Measurements from ENCODE around the gene NRXN3. TPM values are rescaled to one million over a fixed set of nuclear protein-coding genes. Genes with fewer than 3 reads are reported as not detected.

NRXN3 gene
- total and polyA plus RNA-seq, 4 donors, result 0.07 to 1.2 (median 0.23) TPM

GRCh38 chr14:78319887-78320635 lies 149.9 kb downstream of the NRXN3 start (continued):
- no peak for TF ChIP-seq REST (IDR thresholded peaks at IDR 0.05)
- TF ChIP-seq, protein P1, sequence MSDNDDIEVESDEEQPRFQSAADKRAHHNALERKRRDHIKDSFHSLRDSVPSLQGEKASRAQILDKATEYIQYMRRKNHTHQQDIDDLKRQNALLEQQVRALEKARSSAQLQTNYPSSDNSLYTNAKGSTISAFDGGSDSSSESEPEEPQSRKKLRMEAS (IDR thresholded peaks at IDR 0.05), result no peak

- H3K27me3 ChIP-seq (ENCODE audit: control insufficient read depth in 4 of 4, insufficient read depth in 4 of 4, low read length in 3 of 4), result peaks cover 0 to 4% (median 0%) of the 10 kb centered on the region in 4 donors
- no peaks in the 10 kb centered on the region for H3K4me1 ChIP-seq (ENCODE audit: control insufficient read depth in 4 of 4, insufficient read depth in 4 of 4, low read length in 3 of 4)
- TF ChIP-seq ATF3 (IDR thresholded peaks at IDR 0.05) (no peak), SP1 (IDR thresholded peaks at IDR 0.05) (no peak), YY1 (IDR thresholded peaks at IDR 0.05) (no peak), GABPA (IDR thresholded peaks at IDR 0.05 in 1 of 2, conservative IDR thresholded peaks at IDR 0.05 in 1 of 2) (no peak), RXRA (IDR thresholded peaks at IDR 0.05) (no peak)
- TF ChIP-seq, protein P1 (IDR thresholded peaks at IDR 0.05), result no peak
- H3K36me3 ChIP-seq (ENCODE audit: control insufficient read depth in 4 of 4, insufficient read depth in 3 of 4, low read depth in 1 of 4, low read length in 3 of 4), result no peaks in the 10 kb centered on the region
- no peak overlapping the region for H3K27ac ChIP-seq (ENCODE audit: low read depth in 1 of 2, low read length in 2 of 2)
- no peaks in the 10 kb centered on the region for H3K9me3 ChIP-seq (ENCODE audit: control insufficient read depth in 4 of 4, low read length in 3 of 4)
- H3K4me3 ChIP-seq (ENCODE audit: low read depth in 1 of 3, low read length in 3 of 3), result no peak overlapping the region
- WGBS, result 74% methylated on average over 1 of the region's 1 CpG
- no peak overlapping the region for H3K9ac ChIP-seq (ENCODE audit: low read depth in 1 of 2, low read length in 2 of 2)
- DNase-seq (ENCODE audit: low spot score), result no peak
Measured at GRCh38 chr14:78324353-78324752, 154.2 kb downstream of the NRXN3 start.

DNA sequence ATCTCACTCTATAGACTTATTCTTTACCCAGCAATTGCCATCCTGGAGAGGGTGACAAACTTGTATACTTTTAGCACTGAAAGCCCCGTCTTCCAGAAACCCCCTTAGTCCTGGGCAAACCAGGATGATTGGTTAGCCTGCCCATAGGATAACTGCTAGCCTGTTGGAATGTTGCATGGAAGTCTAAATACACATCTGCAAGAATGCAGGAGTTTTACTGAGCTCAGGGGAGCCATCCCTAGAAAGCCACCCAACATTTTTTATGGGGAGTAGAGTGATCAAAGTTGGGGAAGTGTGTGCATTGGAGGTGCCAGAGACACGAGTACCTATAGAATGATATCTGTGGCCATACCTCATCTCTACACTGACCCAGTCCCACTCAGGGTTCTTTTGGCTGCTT lies 155.7 kb downstream of the NRXN3 start:
- Histone ChIP-seq H3K4me1 (ENCODE audit: control insufficient read depth in 4 of 4, insufficient read depth in 4 of 4, low read length in 3 of 4) (no peaks in the 10 kb centered on the region), H3K27me3 (ENCODE audit: control insufficient read depth in 4 of 4, insufficient read depth in 4 of 4, low read length in 3 of 4) (peaks cover 0 to 4% (median 2%) of the 10 kb centered on the region in 4 donors), H3K9ac (ENCODE audit: low read depth in 1 of 2, low read length in 2 of 2) (no peak overlapping the region), H3K9me3 (ENCODE audit: control insufficient read depth in 4 of 4, low read length in 3 of 4) (no peaks in the 10 kb centered on the region), H3K36me3 (ENCODE audit: control insufficient read depth in 4 of 4, insufficient read depth in 3 of 4, low read depth in 1 of 4, low read length in 3 of 4) (no peaks in the 10 kb centered on the region), H3K4me3 (ENCODE audit: low read depth in 1 of 3, low read length in 3 of 3) (no peak overlapping the region), H3K27ac (ENCODE audit: low read depth in 1 of 2, low read length in 2 of 2) (no peak overlapping the region)
- DNase-seq (ENCODE audit: low spot score), result no peak
- 42% methylated on average over 2 of the region's 2 CpGs for WGBS
- no peak for TF ChIP-seq SP1 (IDR thresholded peaks at IDR 0.05)
- no peak for TF ChIP-seq RXRA (IDR thresholded peaks at IDR 0.05)
- TF ChIP-seq CTCF (IDR thresholded peaks at IDR 0.05; ENCODE audit: low read depth, low read length, missing input control), result no peak
- TF ChIP-seq, protein P1 (IDR thresholded peaks at IDR 0.05), result no peak
- TF ChIP-seq NR2F2 (IDR thresholded peaks at IDR 0.05), result no peak
- no peak for TF ChIP-seq EGR1 (IDR thresholded peaks at IDR 0.05; ENCODE audit: low read depth in 2 of 2)
- no peak for TF ChIP-seq REST (IDR thresholded peaks at IDR 0.05)
- TF ChIP-seq HNF4G (IDR thresholded peaks at IDR 0.05), result no peak
- TF ChIP-seq YY1 (IDR thresholded peaks at IDR 0.05), result no peak
- no peak for TF ChIP-seq FOXA2 (IDR thresholded peaks at IDR 0.05)
- TF ChIP-seq ZBTB33 (IDR thresholded peaks at IDR 0.05), result no peak
- no peak for TF ChIP-seq TAF1 (conservative IDR thresholded peaks at IDR 0.05)
- TF ChIP-seq GABPA (IDR thresholded peaks at IDR 0.05 in 1 of 2, conservative IDR thresholded peaks at IDR 0.05 in 1 of 2), result no peak
- TF ChIP-seq ATF3 (IDR thresholded peaks at IDR 0.05), result no peak
- TF ChIP-seq RAD21 (IDR thresholded peaks at IDR 0.05), result no peak
